GM21447 (cell line): ENCODE measurements around the gene TMEM220.
"Not testable (repeated sequence)": the region's sequence is repeated elsewhere in the genome, so short reads cannot be mapped to it uniquely, and the experiment has no call there.

ENCODE experiments used
- ATAC-seq: cut with Tn5 transposase; IDR thresholded peaks from one replicate; pipeline ENCODE4 v1.9.1; 2021; ENCODE audit not compliant: unreplicated experiment

The TMEM220 gene

GRCh38 chr17:10755592-10756127, 25.8 kb upstream of the TMEM220 start:
- no peak for ATAC-seq

- ATAC-seq: no peak
These were observed 25.2 kb upstream of the TMEM220 start for GRCh38 chr17:10754861-10755591.

GRCh38 chr17:10754109-10754508, 24.3 kb upstream of the TMEM220 start:
- ATAC-seq: no peak

GRCh38 chr17:10752696-10753095, 22.9 kb upstream of the TMEM220 start:
- no peak for ATAC-seq

GRCh38 chr17:10751563-10751962, 21.7 kb upstream of the TMEM220 start:
- ATAC-seq: no peak

- no peak for ATAC-seq
These were observed 20.4 kb upstream of the TMEM220 start for GRCh38 chr17:10750210-10750609.

- ATAC-seq: no peak
These were observed 18.8 kb upstream of the TMEM220 start for GRCh38 chr17:10748531-10749181.

GRCh38 chr17:10745231-10745630, 15.4 kb upstream of the TMEM220 start:
- ATAC-seq: no peak

- no peak for ATAC-seq
These were observed 14.7 kb upstream of the TMEM220 start for GRCh38 chr17:10744501-10745000.

- ATAC-seq: no peak
These were observed 13.6 kb upstream of the TMEM220 start for GRCh38 chr17:10743316-10744009.

- ATAC-seq: no peak
These were observed 12.6 kb upstream of the TMEM220 start for GRCh38 chr17:10742431-10742830.

- ATAC-seq: no peak
These were observed 11.8 kb upstream of the TMEM220 start for GRCh38 chr17:10741416-10742135.

GRCh38 chr17:10739386-10739785, 9.6 kb upstream of the TMEM220 start:
- no peak for ATAC-seq

- ATAC-seq: no peak
These were observed 8.9 kb upstream of the TMEM220 start for GRCh38 chr17:10738521-10739258.

- ATAC-seq: no peak
These were observed 7.9 kb upstream of the TMEM220 start for GRCh38 chr17:10737736-10738135.

GRCh38 chr17:10737168-10737622, 7.4 kb upstream of the TMEM220 start:
- no peak for ATAC-seq

GRCh38 chr17:10735821-10736220, 6.0 kb upstream of the TMEM220 start:
- ATAC-seq: no peak

- ATAC-seq: no peak
These were observed 5.4 kb upstream of the TMEM220 start for GRCh38 chr17:10735251-10735650.

- ATAC-seq: no peak
These were observed 3.8 kb upstream of the TMEM220 start for GRCh38 chr17:10733666-10734065.

- not testable (repeated sequence) for ATAC-seq
These were observed 2.3 kb upstream of the TMEM220 start for GRCh38 chr17:10732121-10732520.
